Measurements from ENCODE around the gene CDC14A.
A peak's percentile ranks its signal among the peaks of the same experiment; 100 is the strongest.
"Not testable (repeated sequence)": the region's sequence is repeated elsewhere in the genome, so short reads cannot be mapped to it uniquely, and the experiment has no call there.

CDC14A gene

GRCh38 chr1:100332331-100332730 lies 20.0 kb upstream of the CDC14A start:
- DNase-seq (ENCODE audit: low spot score), result no peak

DNA sequence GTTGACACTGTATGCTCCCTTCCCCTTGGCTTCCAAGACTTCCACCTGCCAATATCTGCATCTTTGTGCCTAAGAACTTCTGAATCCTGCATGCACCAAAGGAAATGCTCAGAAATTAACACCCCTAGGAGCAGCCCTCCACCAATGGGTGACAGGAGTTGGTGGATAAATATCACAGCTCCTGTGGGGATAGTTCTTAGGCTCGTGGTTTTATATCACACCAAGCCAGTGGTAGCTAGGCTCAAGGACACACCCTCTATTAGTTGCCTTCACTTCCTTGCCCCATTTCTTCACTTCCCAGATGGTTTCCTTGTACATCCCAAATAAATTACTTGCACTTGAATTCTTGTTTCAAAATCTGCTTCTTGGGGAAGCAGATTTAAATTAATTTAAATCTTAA lies 16.9 kb upstream of the CDC14A start:
- DNase-seq (ENCODE audit: low spot score), result no peak

DNA sequence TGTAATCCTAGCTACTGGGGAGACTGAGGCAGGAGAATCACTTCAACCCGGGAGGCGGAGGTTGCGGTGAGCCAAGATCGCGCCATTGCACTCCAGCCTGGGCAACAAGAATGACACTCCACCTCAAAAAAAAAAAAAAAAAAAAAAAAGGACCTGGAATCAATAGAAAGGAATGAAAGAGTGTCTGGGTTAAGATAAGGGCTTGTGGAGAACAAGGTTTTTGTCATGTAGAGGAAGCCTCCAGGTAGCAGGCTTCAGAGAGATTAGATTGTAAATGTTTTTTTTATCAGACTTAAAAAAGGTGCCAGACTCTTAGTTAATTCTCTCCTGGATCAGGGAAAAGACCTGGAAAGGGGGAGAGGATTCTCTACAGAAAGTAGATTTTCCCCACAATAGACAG lies 14.4 kb upstream of the CDC14A start:
- not testable (repeated sequence) for DNase-seq (ENCODE audit: low spot score)

- DNase-seq (ENCODE audit: low spot score), result not testable (repeated sequence)
Measured at GRCh38 chr1:100339735-100340134, 12.6 kb upstream of the CDC14A start.

- DNase-seq (ENCODE audit: low spot score), result no peak
Measured at GRCh38 chr1:100340494-100340893, 11.8 kb upstream of the CDC14A start.

- DNase-seq (ENCODE audit: low spot score), result no peak
Measured at GRCh38 chr1:100342348-100342747, 10.0 kb upstream of the CDC14A start.

DNA sequence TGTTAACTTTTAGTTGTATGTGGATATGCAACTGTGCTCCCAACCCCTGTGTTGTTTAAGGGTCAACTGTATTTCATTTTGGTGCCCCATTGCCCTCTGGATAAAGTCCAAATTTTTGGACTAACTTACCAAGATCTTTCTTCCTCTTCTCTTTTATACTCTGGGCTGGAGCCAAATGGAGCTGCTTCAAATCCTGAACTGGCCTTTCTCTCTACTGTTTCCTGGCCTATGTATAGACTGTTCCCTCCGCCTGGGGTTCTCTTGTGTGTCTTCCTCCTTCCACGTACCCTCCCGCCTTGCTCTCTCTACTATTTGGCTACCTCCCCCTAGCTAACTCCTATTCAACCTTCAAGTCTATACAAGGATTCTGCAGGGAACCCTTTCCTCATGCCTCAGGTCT lies 8.4 kb upstream of the CDC14A start:
- no peak for DNase-seq (ENCODE audit: low spot score)

- no peak for DNase-seq (ENCODE audit: low spot score)
Measured at GRCh38 chr1:100344774-100345173, 7.5 kb upstream of the CDC14A start.

- no peak for DNase-seq (ENCODE audit: low spot score)
Measured at GRCh38 chr1:100346387-100346786, 5.9 kb upstream of the CDC14A start.

DNA sequence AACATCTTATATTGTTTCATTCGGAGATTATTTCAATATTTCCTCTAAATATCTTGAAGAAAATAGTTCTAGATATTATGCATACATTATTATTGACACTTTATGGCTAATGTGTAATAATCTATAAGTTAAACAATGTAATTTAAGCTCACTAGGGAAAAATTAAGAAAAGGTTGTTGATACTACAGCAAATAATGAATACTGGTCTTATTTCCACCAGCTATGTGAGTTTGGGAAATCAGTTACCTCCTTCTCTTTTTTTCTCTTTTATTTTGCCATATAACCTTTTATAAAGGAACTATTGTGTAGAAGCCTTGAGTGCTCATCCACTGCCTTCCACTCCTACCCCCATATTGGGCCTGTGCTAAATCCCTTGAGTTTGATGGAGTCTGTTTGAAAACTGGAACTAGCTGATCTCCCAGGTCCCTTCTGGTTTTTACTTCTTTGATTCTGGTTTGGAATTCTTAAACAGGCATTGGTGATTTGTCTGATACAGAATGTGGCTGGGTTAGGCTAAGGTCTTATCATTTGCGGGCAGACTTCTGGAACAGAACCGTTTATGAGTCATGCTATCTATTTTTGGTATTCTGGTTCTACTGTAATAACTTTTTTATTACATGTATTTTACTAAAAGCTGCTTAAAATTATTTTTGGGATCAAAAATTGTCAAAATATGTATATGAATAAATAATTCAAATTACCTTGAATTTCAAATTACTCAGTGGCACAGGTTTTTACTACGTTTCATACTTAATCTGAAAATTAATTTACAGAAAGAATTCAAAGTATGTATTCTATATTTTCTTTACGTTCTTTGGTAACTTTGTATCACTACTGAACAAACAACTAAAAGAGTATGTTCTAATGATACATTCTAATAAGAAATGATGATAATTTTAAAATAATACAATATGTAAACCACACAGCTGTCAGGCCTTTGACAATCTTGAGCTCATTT lies 5.0 kb upstream of the CDC14A start:
- no peak for DNase-seq (ENCODE audit: low spot score)

DNA sequence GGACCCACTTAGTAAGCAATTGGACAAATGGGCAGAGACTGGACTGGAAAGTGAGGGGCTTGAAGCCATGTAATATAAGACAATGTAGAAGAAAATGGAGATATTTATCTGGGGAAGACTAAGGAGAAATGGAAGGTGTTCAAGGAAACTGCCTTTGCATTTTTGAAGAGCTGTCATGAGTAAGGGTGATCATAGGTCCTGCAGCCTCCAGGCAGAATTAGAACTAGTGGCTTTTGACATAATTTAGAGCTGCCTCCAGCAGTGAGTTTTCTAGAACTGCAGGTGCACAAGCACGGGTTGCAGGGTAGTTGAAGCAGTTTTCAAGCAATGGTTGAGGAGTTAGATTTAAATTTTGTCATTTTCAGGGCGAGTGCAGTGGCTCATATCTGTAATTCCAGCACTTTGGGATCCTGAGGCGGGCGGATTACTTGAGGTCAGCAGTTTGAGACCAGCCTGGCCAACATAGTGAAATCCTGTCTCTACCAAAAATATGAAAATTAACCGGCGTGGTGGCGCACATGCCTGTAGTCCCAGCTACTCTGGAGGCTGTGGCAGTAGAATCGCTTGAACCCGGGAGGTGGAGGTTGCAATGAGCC lies 3.7 kb upstream of the CDC14A start:
- DNase-seq (ENCODE audit: low spot score), result no peak

DNA sequence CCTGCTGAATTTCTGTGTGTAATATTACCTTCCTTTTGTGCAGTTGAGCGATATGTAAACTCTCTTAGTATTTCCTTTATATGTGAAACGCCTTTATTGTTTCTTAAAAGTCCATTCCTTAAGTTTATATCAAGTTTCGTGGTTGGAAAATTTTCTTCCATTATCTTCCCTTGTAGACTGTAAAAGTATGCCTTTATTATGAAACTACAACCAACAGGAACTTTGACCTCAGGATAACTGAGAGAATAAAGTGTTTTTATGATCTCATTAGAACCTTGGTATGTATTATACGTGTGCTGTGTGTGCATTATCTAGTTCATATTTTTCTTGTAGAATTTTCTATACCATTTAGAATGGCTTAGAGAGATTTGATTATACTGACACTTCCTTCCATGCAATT lies 3.1 kb upstream of the CDC14A start:
- no peak for DNase-seq (ENCODE audit: low spot score)

- no peak for DNase-seq (ENCODE audit: low spot score)
Measured at GRCh38 chr1:100350787-100351094, 1.6 kb upstream of the CDC14A start.

DNA sequence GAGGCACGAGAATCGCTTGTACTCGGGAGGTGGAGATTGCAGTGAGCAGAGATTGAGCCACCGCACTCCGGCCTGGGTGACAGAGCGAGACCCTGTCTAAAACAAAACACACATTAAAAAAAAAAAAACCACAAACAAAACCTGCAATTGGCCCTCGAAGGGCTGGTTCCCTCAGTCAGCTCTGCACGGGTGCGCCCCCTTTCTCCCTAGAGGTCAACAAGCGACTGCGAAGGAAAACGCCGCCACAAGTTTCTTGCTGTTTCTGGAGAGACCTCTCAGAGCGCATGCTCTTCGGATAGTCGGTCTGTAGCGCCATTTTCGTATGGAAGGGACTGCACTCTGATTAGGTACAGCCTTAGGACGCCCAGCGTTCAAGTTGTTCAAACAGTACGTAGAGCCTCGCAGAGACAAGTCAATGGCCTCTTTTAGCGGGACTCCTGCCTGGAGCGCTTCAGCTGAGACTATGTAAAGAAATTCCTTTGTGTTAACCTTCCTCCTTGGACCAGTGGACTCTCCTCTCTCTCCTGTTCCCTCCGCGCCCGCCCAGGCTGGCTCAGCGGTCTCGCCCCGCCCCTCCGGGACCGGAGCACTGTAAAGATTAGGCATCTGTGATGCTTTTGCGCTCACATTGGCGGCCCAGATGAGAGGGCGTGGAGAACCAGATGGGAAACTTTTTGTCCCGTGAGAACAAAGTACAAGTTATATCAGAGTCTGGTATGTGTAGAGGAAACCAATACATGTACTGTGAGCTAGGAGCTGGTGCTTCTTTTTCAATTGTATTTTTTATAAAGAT lies 1.0 kb upstream of the CDC14A start:
- DNase-seq (ENCODE audit: low spot score), result peak; percentile 81

GRCh38 chr1:100353071-100353801 lies 930 bp downstream of the CDC14A start:
- DNase-seq (ENCODE audit: low spot score), result peak; percentile 37

DNA sequence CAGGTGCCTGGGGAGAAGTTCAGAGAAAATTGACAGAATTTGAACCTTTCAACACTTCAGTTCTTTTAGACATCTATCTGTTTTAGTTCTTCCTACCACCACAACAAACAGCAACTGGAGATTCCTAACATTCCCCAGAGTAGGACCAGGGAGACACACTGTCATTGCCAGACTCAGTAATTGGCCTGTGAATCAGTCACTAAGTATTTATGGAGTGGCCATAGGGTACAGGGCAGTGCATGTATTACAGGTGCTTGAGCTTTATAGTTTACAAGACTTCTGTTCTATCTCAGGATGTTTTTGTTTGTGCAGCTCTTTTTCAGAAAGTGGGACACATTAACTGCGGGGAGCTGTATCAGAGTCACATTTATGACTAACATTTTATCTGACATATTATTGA lies 1.7 kb downstream of the CDC14A start:
- peak; percentile 17 for DNase-seq (ENCODE audit: low spot score)

GRCh38 chr1:100354971-100355394 lies 2.7 kb downstream of the CDC14A start:
- DNase-seq (ENCODE audit: low spot score), result peak; percentile 62

DNA sequence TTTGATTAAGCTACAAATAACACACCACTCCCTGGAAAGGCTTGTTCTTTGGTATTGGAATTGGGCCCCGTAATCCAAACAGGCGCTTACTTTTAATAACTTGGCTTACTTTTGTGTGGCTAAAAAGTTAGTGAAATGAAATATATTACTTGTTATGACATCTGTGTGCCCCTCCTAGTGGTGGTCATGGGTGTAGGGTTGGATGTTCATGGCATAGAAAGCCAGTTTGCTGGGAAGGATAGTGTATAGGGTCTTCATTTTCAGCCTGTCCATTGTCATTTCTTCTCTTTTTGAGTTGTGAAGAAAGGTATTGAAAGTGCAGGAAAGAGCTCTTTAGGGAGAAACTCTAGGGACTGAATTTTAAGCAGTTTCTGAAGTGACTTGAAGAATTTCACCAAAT lies 5.9 kb downstream of the CDC14A start:
- DNase-seq (ENCODE audit: low spot score), result no peak

- DNase-seq (ENCODE audit: low spot score), result no peak
Measured at GRCh38 chr1:100359139-100359538, 6.8 kb downstream of the CDC14A start.

- DNase-seq (ENCODE audit: low spot score), result peak; percentile 45
Measured at GRCh38 chr1:100360790-100361510, 8.6 kb downstream of the CDC14A start.

GRCh38 chr1:100361511-100362089 lies 9.3 kb downstream of the CDC14A start:
- DNase-seq (ENCODE audit: low spot score), result no peak

All from iPS-NIHi11 (cell line).